Measurements from ENCODE around the gene CGB5.
"Not testable (repeated sequence)": the region's sequence is repeated elsewhere in the genome, so short reads cannot be mapped to it uniquely, and the experiment has no call there.

- not testable (repeated sequence) for TF ChIP-seq POLR2AphosphoS5 (IDR thresholded peaks at IDR 0.05; ENCODE audit: low read depth, low read length); SIN3A (IDR thresholded peaks at IDR 0.05; ENCODE audit: borderline replicate concordance, insufficient read depth, low read depth, low read length); TCF7L2 (IDR thresholded peaks at IDR 0.05; ENCODE audit: low read depth, low read length); REST (IDR thresholded peaks at IDR 0.05; ENCODE audit: insufficient read depth in 1 of 2, low read depth in 2 of 2, low read length in 1 of 2)
- peak; percentile 69 for TF ChIP-seq CTCF (IDR thresholded peaks at IDR 0.05)
Measured at GRCh38 chr19:49031642-49032301, 11.9 kb upstream of the CGB5 start, which contains the start of gene CGB2.

Measured in Panc1 (cell line).